Immature natural killer cell (primary cell): ENCODE data around the gene OR5K3. TPM values are rescaled to one million over a fixed set of nuclear protein-coding genes. Genes with fewer than 3 reads are reported as not detected.

Experiments used
- DNase-seq, 3 donors: peaks; one replicate each; pipeline ENCODE4 v3.0.0; 2022; ENCODE audit warnings: mixed read lengths in 1 of 3
- H3K27ac Mint-ChIP-seq, 6 donors: one replicate each; pipeline ENCODE4 v1.8.0; 2020; ENCODE audit warnings: mixed read lengths in 6 of 6, mild to moderate bottlenecking in 5 of 6, inconsistent platforms in 4 of 6, moderate library complexity in 3 of 6
- H3K27me3 Mint-ChIP-seq, 3 donors: one replicate each; pipeline ENCODE4 v1.8.0; 2020 to 2021; ENCODE audit warnings: low read depth in 3 of 3, mild to moderate bottlenecking in 3 of 3, mixed read lengths in 3 of 3, moderate library complexity in 3 of 3, inconsistent platforms in 1 of 3
- H3K36me3 Mint-ChIP-seq, 3 donors: one replicate each; pipeline ENCODE4 v1.8.0; 2020; ENCODE audit warnings: mixed read lengths in 3 of 3, inconsistent platforms in 2 of 3, mild to moderate bottlenecking in 2 of 3
- H3K4me1 Mint-ChIP-seq, 2 donors: one replicate each; pipeline ENCODE4 v1.8.0; 2020; ENCODE audit warnings: inconsistent platforms in 2 of 2, mild to moderate bottlenecking in 2 of 2, mixed read lengths in 2 of 2, moderate library complexity in 1 of 2
- H3K4me3 Mint-ChIP-seq, 5 donors: one replicate each; pipeline ENCODE4 v1.8.0; 2020; ENCODE audit warnings: mild to moderate bottlenecking in 5 of 5, mixed read lengths in 5 of 5, inconsistent platforms in 3 of 5, moderate library complexity in 3 of 5
- H3K9me3 Mint-ChIP-seq, 6 donors: one replicate each; pipeline ENCODE4 v1.8.0; 2020; ENCODE audit warnings: mild to moderate bottlenecking in 6 of 6, mixed read lengths in 6 of 6, inconsistent platforms in 4 of 6, moderate library complexity in 3 of 6
- polyA plus RNA-seq, 3 donors: library from polyadenylated mRNA; unstranded; fragments of 300-500 nt; fragmentation: Illumina TruSeq; gene quantifications; one replicate each; pipeline ENCODE4 v1.2.3, GENCODE V29; 2021

OR5K3 gene
- not detected for polyA plus RNA-seq

- H3K4me3 Mint-ChIP-seq = no peak within 1 kb of the TSS
- no peak for DNase-seq
- H3K9me3 Mint-ChIP-seq = peaks cover 0 to 2% (median 0%) of the 10 kb centered on the region in 6 donors
- H3K4me1 Mint-ChIP-seq = no peaks in the 10 kb centered on the region
- H3K27ac Mint-ChIP-seq = no peak within 1 kb of the TSS
- H3K36me3 Mint-ChIP-seq = peaks cover 0 to 3% (median 0%) of the 10 kb centered on the region in 3 donors
- peaks cover 5 to 10% (median 8%) of the 10 kb centered on the region in 3 donors for H3K27me3 Mint-ChIP-seq
These were observed at the start of gene OR5K3 for GRCh38 chr3:98390366-98390765. Gene OR5K3 (plus strand): TSS chr3:98390666. CDS start chr3:98390666, 0 bp downstream.

- no peak for DNase-seq
- no peaks in the 10 kb centered on the region for H3K9me3 Mint-ChIP-seq
These were observed 48.7 kb upstream of the OR5K3 start for GRCh38 chr3:98341758-98342157.

GRCh38 chr3:98343647-98344507 is 46.6 kb upstream of the OR5K3 start:
- DNase-seq = peak in 2 of 3 donors; percentile 5 to 19
- Mint-ChIP-seq H3K27me3 (peaks cover 0 to 7% (median 3%) of the 10 kb centered on the region in 3 donors), H3K36me3 (no peaks in the 10 kb centered on the region), H3K4me1 (no peaks in the 10 kb centered on the region), H3K4me3 (no peak overlapping the region), H3K9me3 (no peaks in the 10 kb centered on the region), H3K27ac (no peak overlapping the region)

More at GRCh38 chr3:98341758-98342157, 48.7 kb upstream of the OR5K3 start:
- no peak overlapping the region for H3K27ac Mint-ChIP-seq
- no peak overlapping the region for H3K4me3 Mint-ChIP-seq
- H3K27me3 Mint-ChIP-seq = peaks cover 0 to 7% (median 4%) of the 10 kb centered on the region in 3 donors
- H3K36me3 Mint-ChIP-seq = no peaks in the 10 kb centered on the region
- H3K4me1 Mint-ChIP-seq = no peaks in the 10 kb centered on the region

GRCh38 chr3:98350082-98350481 is 40.4 kb upstream of the OR5K3 start:
- H3K36me3 Mint-ChIP-seq = no peaks in the 10 kb centered on the region
- no peaks in the 10 kb centered on the region for H3K9me3 Mint-ChIP-seq
- no peak for DNase-seq
- H3K4me3 Mint-ChIP-seq = no peak overlapping the region
- no peak overlapping the region for H3K27ac Mint-ChIP-seq
- H3K27me3 Mint-ChIP-seq = peaks cover 0 to 2% (median 2%) of the 10 kb centered on the region in 3 donors
- H3K4me1 Mint-ChIP-seq = no peaks in the 10 kb centered on the region

GRCh38 chr3:98353554-98353953 is 36.9 kb upstream of the OR5K3 start, which contains the start of gene OR5K4:
Gene OR5K4 (plus strand): TSS chr3:98353854. CDS start chr3:98353854, 0 bp downstream.
- Mint-ChIP-seq H3K4me3 (no peak within 1 kb of the TSS), H3K9me3 (peaks cover 0 to 10% (median 4%) of the 10 kb centered on the region in 6 donors), H3K27ac (no peak within 1 kb of the TSS), H3K4me1 (no peaks in the 10 kb centered on the region), H3K36me3 (peaks cover 0 to 5% (median 0%) of the 10 kb centered on the region in 3 donors), H3K27me3 (peaks cover 1 to 6% (median 2%) of the 10 kb centered on the region in 3 donors)
- no peak for DNase-seq

GRCh38 chr3:98359250-98359649 is 31.2 kb upstream of the OR5K3 start:
- no peaks in the 10 kb centered on the region for H3K4me1 Mint-ChIP-seq
- peaks cover 0 to 6% (median 1%) of the 10 kb centered on the region in 3 donors for H3K27me3 Mint-ChIP-seq
- DNase-seq = no peak
- H3K4me3 Mint-ChIP-seq = no peak overlapping the region
- peaks cover 0 to 5% (median 0%) of the 10 kb centered on the region in 3 donors for H3K36me3 Mint-ChIP-seq
- H3K27ac Mint-ChIP-seq = no peak overlapping the region
- H3K9me3 Mint-ChIP-seq = peaks cover 3 to 25% (median 12%) of the 10 kb centered on the region in 6 donors

- no peak for DNase-seq
- peaks cover 3 to 25% (median 12%) of the 10 kb centered on the region in 6 donors for H3K9me3 Mint-ChIP-seq
- H3K4me1 Mint-ChIP-seq = no peaks in the 10 kb centered on the region
- peaks cover 0 to 5% (median 0%) of the 10 kb centered on the region in 3 donors for H3K36me3 Mint-ChIP-seq
- H3K4me3 Mint-ChIP-seq = no peak overlapping the region
- peaks cover 0 to 6% (median 1%) of the 10 kb centered on the region in 3 donors for H3K27me3 Mint-ChIP-seq
- H3K27ac Mint-ChIP-seq = no peak overlapping the region
These were observed 30.3 kb upstream of the OR5K3 start for GRCh38 chr3:98359993-98360675.

GRCh38 chr3:98360681-98361080 is 29.8 kb upstream of the OR5K3 start:
- no peak for DNase-seq
- Mint-ChIP-seq H3K4me1 (no peaks in the 10 kb centered on the region), H3K27me3 (peaks cover 0 to 6% (median 1%) of the 10 kb centered on the region in 3 donors), H3K9me3 (peaks cover 3 to 31% (median 13%) of the 10 kb centered on the region in 6 donors), H3K4me3 (no peak overlapping the region), H3K36me3 (peaks cover 0 to 5% (median 0%) of the 10 kb centered on the region in 3 donors), H3K27ac (no peak overlapping the region)

GRCh38 chr3:98361289-98361688 is 29.2 kb upstream of the OR5K3 start:
- Mint-ChIP-seq H3K4me3 (no peak overlapping the region), H3K9me3 (peaks cover 3 to 35% (median 13%) of the 10 kb centered on the region in 6 donors), H3K27me3 (peaks cover 0 to 6% (median 1%) of the 10 kb centered on the region in 3 donors), H3K36me3 (peaks cover 0 to 5% (median 0%) of the 10 kb centered on the region in 3 donors), H3K4me1 (no peaks in the 10 kb centered on the region), H3K27ac (no peak overlapping the region)
- DNase-seq = no peak

GRCh38 chr3:98367464-98368246 is 22.8 kb upstream of the OR5K3 start:
- Mint-ChIP-seq H3K9me3 (peaks cover 0 to 10% (median 2%) of the 10 kb centered on the region in 6 donors), H3K4me3 (no peak overlapping the region), H3K27ac (no peak overlapping the region)

GRCh38 chr3:98371186-98371585 is 19.3 kb upstream of the OR5K3 start:
- H3K4me1 Mint-ChIP-seq = no peaks in the 10 kb centered on the region
- H3K27ac Mint-ChIP-seq = no peak overlapping the region
- H3K9me3 Mint-ChIP-seq = peaks cover 0 to 3% (median 0%) of the 10 kb centered on the region in 6 donors
- peaks cover 0 to 4% (median 0%) of the 10 kb centered on the region in 3 donors for H3K27me3 Mint-ChIP-seq
- DNase-seq = no peak
- H3K4me3 Mint-ChIP-seq = no peak overlapping the region
- no peaks in the 10 kb centered on the region for H3K36me3 Mint-ChIP-seq

More at GRCh38 chr3:98367464-98368246, 22.8 kb upstream of the OR5K3 start:
- no peak for DNase-seq
- H3K27me3 Mint-ChIP-seq = peaks cover 0 to 4% (median 0%) of the 10 kb centered on the region in 3 donors
- H3K36me3 Mint-ChIP-seq = no peaks in the 10 kb centered on the region
- no peaks in the 10 kb centered on the region for H3K4me1 Mint-ChIP-seq

GRCh38 chr3:98371853-98372252 is 18.6 kb upstream of the OR5K3 start:
- H3K4me1 Mint-ChIP-seq = no peaks in the 10 kb centered on the region
- no peaks in the 10 kb centered on the region for H3K36me3 Mint-ChIP-seq
- peaks cover 0 to 3% (median 0%) of the 10 kb centered on the region in 6 donors for H3K9me3 Mint-ChIP-seq
- DNase-seq = no peak
- H3K27ac Mint-ChIP-seq = no peak overlapping the region
- H3K27me3 Mint-ChIP-seq = peaks cover 0 to 4% (median 0%) of the 10 kb centered on the region in 3 donors
- H3K4me3 Mint-ChIP-seq = no peak overlapping the region

- no peak overlapping the region for H3K4me3 Mint-ChIP-seq
- peaks cover 0 to 3% (median 0%) of the 10 kb centered on the region in 6 donors for H3K9me3 Mint-ChIP-seq
- H3K27me3 Mint-ChIP-seq = peaks cover 0 to 4% (median 0%) of the 10 kb centered on the region in 3 donors
- no peaks in the 10 kb centered on the region for H3K36me3 Mint-ChIP-seq
- no peaks in the 10 kb centered on the region for H3K4me1 Mint-ChIP-seq
- no peak overlapping the region for H3K27ac Mint-ChIP-seq
- DNase-seq = no peak
These were observed 18.0 kb upstream of the OR5K3 start for GRCh38 chr3:98372445-98372844.
